Ectodermal cell (in vitro differentiated cells): ENCODE results near the gene SETD5.

Source experiments
- H3K27ac ChIP-seq: 2 replicates; pipeline ENCODE4 v1.7.0; 2013; ENCODE audit warnings: mild to moderate bottlenecking, low read depth, low read length; ENCODE audit not compliant: insufficient read depth, poor library complexity, severe bottlenecking
- H3K27me3 ChIP-seq: 2 replicates; pipeline ENCODE4 v1.7.0; 2013; ENCODE audit warnings: mild to moderate bottlenecking, low read length; ENCODE audit not compliant: insufficient read depth, control insufficient read depth, poor library complexity, severe bottlenecking
- H3K36me3 ChIP-seq: one replicate; pipeline ENCODE4 v1.7.0; 2013; ENCODE audit warnings: low read length; ENCODE audit not compliant: control insufficient read depth, insufficient read depth
- H3K4me1 ChIP-seq: one replicate; pipeline ENCODE4 v1.7.0; 2013; ENCODE audit warnings: low read length; ENCODE audit not compliant: control insufficient read depth, insufficient read depth
- H3K4me3 ChIP-seq: 2 replicates; pipeline ENCODE4 v1.7.0; 2013; ENCODE audit warnings: low read depth, low read length, control low read depth; ENCODE audit not compliant: insufficient read depth
- H3K9me3 ChIP-seq: 2 replicates; pipeline ENCODE4 v1.7.0; 2013; ENCODE audit warnings: mild to moderate bottlenecking, low read length, moderate library complexity; ENCODE audit not compliant: control insufficient read depth
- WGBS, 2 experiments: methylation state at CpG; one replicate each; pipeline ENCODE4 v1.1.7; 2013; ENCODE audit warnings: missing lambda C conversion rate in 2 of 2; 5-methylcytosine and 5-hydroxymethylcytosine counted together

Gene SETD5

GRCh38 chr3:9377981-9378380, 19.4 kb upstream of the SETD5 start:
- H3K27me3 ChIP-seq = no peaks in the 10 kb centered on the region
- H3K4me3 ChIP-seq = no peak overlapping the region
- H3K4me1 ChIP-seq = no peaks in the 10 kb centered on the region
- H3K36me3 ChIP-seq = peaks cover 33% of the 10 kb centered on the region
- no peak overlapping the region for H3K27ac ChIP-seq
- 83 to 100% methylated on average over 1 of the region's 1 CpG for WGBS, 2 experiments
- no peaks in the 10 kb centered on the region for H3K9me3 ChIP-seq

GRCh38 chr3:9379327-9379726, 18.1 kb upstream of the SETD5 start:
- Histone ChIP-seq H3K4me3 (no peak overlapping the region), H3K36me3 (peaks cover 23% of the 10 kb centered on the region), H3K27me3 (no peaks in the 10 kb centered on the region), H3K9me3 (no peaks in the 10 kb centered on the region), H3K27ac (no peak overlapping the region), H3K4me1 (no peaks in the 10 kb centered on the region)
- 83% methylated on average over 4 of the region's 4 CpGs for WGBS, 2 experiments

- Histone ChIP-seq H3K9me3 (no peaks in the 10 kb centered on the region), H3K36me3 (peaks cover 20% of the 10 kb centered on the region), H3K27me3 (no peaks in the 10 kb centered on the region), H3K4me3 (no peak overlapping the region), H3K27ac (no peak overlapping the region), H3K4me1 (no peaks in the 10 kb centered on the region)
- 94% methylated on average over 3 of the region's 3 CpGs for WGBS, 2 experiments
These were observed 17.4 kb upstream of the SETD5 start for GRCh38 chr3:9380014-9380413.

- Histone ChIP-seq H3K9me3 (no peaks in the 10 kb centered on the region), H3K27ac (no peak overlapping the region), H3K27me3 (no peaks in the 10 kb centered on the region), H3K36me3 (peaks cover 25% of the 10 kb centered on the region), H3K4me1 (no peaks in the 10 kb centered on the region), H3K4me3 (no peak overlapping the region)
- WGBS, 2 experiments = 90 to 93% methylated on average over 11 to 13 of the region's 13 CpGs
These were observed 13.1 kb upstream of the SETD5 start for GRCh38 chr3:9384141-9384828.

GRCh38 chr3:9385187-9386077, 12.0 kb upstream of the SETD5 start:
- Histone ChIP-seq H3K4me3 (no peak overlapping the region), H3K4me1 (no peaks in the 10 kb centered on the region), H3K36me3 (peaks cover 33% of the 10 kb centered on the region), H3K27ac (no peak overlapping the region), H3K9me3 (no peaks in the 10 kb centered on the region), H3K27me3 (no peaks in the 10 kb centered on the region)
- WGBS, 2 experiments = 93 to 97% methylated on average over 1 of the region's 2 CpGs

GRCh38 chr3:9386078-9386459, 11.3 kb upstream of the SETD5 start:
- WGBS, 2 experiments = 96 to 100% methylated on average over 1 to 2 of the region's 3 CpGs
- Histone ChIP-seq H3K27me3 (no peaks in the 10 kb centered on the region), H3K36me3 (peaks cover 39% of the 10 kb centered on the region), H3K4me1 (no peaks in the 10 kb centered on the region), H3K4me3 (no peak overlapping the region), H3K9me3 (no peaks in the 10 kb centered on the region), H3K27ac (no peak overlapping the region)

GRCh38 chr3:9386501-9387321, 10.7 kb upstream of the SETD5 start:
- H3K4me1 ChIP-seq = no peaks in the 10 kb centered on the region
- no peak overlapping the region for H3K27ac ChIP-seq
- H3K27me3 ChIP-seq = no peaks in the 10 kb centered on the region
- H3K4me3 ChIP-seq = no peak overlapping the region
- WGBS, 2 experiments = 41 to 55% methylated on average over 1 of the region's 1 CpG
- H3K36me3 ChIP-seq = peaks cover 46% of the 10 kb centered on the region
- no peaks in the 10 kb centered on the region for H3K9me3 ChIP-seq

GRCh38 chr3:9387322-9387655, 10.1 kb upstream of the SETD5 start:
- no peaks in the 10 kb centered on the region for H3K27me3 ChIP-seq
- no peaks in the 10 kb centered on the region for H3K4me1 ChIP-seq
- no peak overlapping the region for H3K27ac ChIP-seq
- H3K36me3 ChIP-seq = peaks cover 46% of the 10 kb centered on the region
- no peaks in the 10 kb centered on the region for H3K9me3 ChIP-seq
- H3K4me3 ChIP-seq = no peak overlapping the region
- 95 to 99% methylated on average over 2 of the region's 2 CpGs for WGBS, 2 experiments

- Histone ChIP-seq H3K4me3 (no peak overlapping the region), H3K36me3 (peaks cover 46% of the 10 kb centered on the region), H3K27me3 (no peaks in the 10 kb centered on the region), H3K9me3 (no peaks in the 10 kb centered on the region), H3K4me1 (no peaks in the 10 kb centered on the region), H3K27ac (no peak overlapping the region)
- 91 to 93% methylated on average over 2 of the region's 2 CpGs for WGBS, 2 experiments
These were observed 9.3 kb upstream of the SETD5 start for GRCh38 chr3:9388142-9388541.
